ENCODE results near the gene DOCK2. TPM values are rescaled to one million over a fixed set of nuclear protein-coding genes. Genes with fewer than 3 reads are reported as not detected.

The DOCK2 gene
- total and polyA plus RNA-seq, 9 of the 15 experiments (the other 6 are each of a cell fraction or from before 2014, with no cell fraction given): 4.5 to 42.6 (median 20.5) TPM

DNA sequence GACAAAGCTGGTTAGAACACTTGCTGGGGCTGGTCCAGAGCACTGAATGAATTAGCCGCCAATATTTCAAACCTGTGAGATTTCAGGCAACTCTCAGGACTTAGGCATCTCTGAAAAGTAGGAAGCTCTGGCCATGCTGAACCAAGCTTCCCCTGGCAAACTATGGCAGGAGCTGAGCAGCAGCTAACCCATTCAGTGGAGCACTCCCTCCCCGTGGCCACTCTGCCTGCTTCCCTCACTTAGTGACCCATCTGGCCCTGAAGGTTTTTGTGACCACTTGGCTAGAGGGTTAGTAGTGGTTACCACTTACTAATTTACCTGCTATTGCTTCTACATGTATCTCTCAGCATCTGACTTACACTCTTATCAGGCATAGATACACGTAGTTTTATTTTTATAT, 494.2 kb downstream of the DOCK2 start:
- Histone ChIP-seq H4K20me1 (replicated peaks; ENCODE audit: control insufficient read depth, insufficient read depth, low read length) (no peaks in the 10 kb centered on the region), H2AFZ (ENCODE audit: low read depth, low read length) (no peak overlapping the region), H3K79me2 (ENCODE audit: control insufficient read depth, insufficient read depth, low read length) (no peaks in the 10 kb centered on the region), H3K4me3 (no peak overlapping the region), H3K4me1 (replicated peaks in 1 of 2; ENCODE audit: control insufficient read depth in 2 of 2, insufficient read depth in 2 of 2, low read length in 2 of 2) (no peaks in the 10 kb centered on the region), H3K9me3 (replicated peaks; ENCODE audit: control insufficient read depth, insufficient read depth, low read depth, low read length) (no peaks in the 10 kb centered on the region), H3K4me2 (ENCODE audit: insufficient read depth, low read length) (no peak overlapping the region), H3K27ac (ENCODE audit: extremely low read depth, low read depth, low read length) (no peak overlapping the region), H3K9ac (ENCODE audit: insufficient read depth in 1 of 2, low read depth in 2 of 2, low read length in 2 of 2) (no peak overlapping the region), H3K36me3 (ENCODE audit: control insufficient read depth, insufficient read depth, low read length) (no peaks in the 10 kb centered on the region), H3K9me1 (ENCODE audit: control insufficient read depth, insufficient read depth, low read length) (no peaks in the 10 kb centered on the region), H3K27me3 (ENCODE audit: control insufficient read depth in 2 of 2, insufficient read depth in 2 of 2, low read length in 2 of 2) (no peaks in the 10 kb centered on the region)
- in situ Hi-C loops (cut with MboI): no loop called here
- POLR2A ChIA-PET: no interaction called here
- ATAC-seq (no peak), DNase-seq (ENCODE audit: extremely low read depth in 1 of 4, low spot score in 3 of 4) (no peak), FAIRE-seq (no peak)
- BruUV-seq (replicated peaks): no TSS peak
- CTCF ChIA-PET (ENCODE audit: low intra/inter-chr PET ratio): no interaction called here
- 0% methylated on average over 3 of the region's 3 CpGs for WGBS (ENCODE audit: insufficient coverage, low coverage, missing lambda C conversion rate)
- TF ChIP-seq NR4A1 (CRISPR knock-in tag; IDR thresholded peaks at IDR 0.05) (no peak), NR4A1 (tag; IDR thresholded peaks at IDR 0.05) (no peak), LARP7 (IDR thresholded peaks at IDR 0.05) (no peak), SIX5 (IDR thresholded peaks at IDR 0.05; ENCODE audit: borderline replicate concordance in 1 of 2, insufficient read depth in 1 of 2, low read depth in 1 of 2, low read length in 2 of 2) (no peak), ZNF133 (CRISPR knock-in tag; IDR thresholded peaks at IDR 0.05) (no peak), SMAD4 (CRISPR knock-in tag; conservative IDR thresholded peaks at IDR 0.05) (no peak), DIDO1 (tag; IDR thresholded peaks at IDR 0.05; ENCODE audit: low read depth) (no peak), NELFE (IDR thresholded peaks at IDR 0.05; ENCODE audit: insufficient read depth, insufficient read length) (no peak), SUPT5H (IDR thresholded peaks at IDR 0.05) (no peak), GABPA (tag; conservative IDR thresholded peaks at IDR 0.05; ENCODE audit: low read depth) (no peak), TARDBP (IDR thresholded peaks at IDR 0.05) (no peak), FOXA1 (IDR thresholded peaks at IDR 0.05; ENCODE audit: borderline replicate concordance) (no peak), ERF (CRISPR knock-in tag; IDR thresholded peaks at IDR 0.05) (no peak), PTTG1 (tag; IDR thresholded peaks at IDR 0.05; ENCODE audit: low read depth) (no peak), LEF1 (IDR thresholded peaks at IDR 0.05) (no peak), TEAD1 (CRISPR knock-in tag; IDR thresholded peaks at IDR 0.05) (no peak)
- TF ChIP-seq, protein P1, sequence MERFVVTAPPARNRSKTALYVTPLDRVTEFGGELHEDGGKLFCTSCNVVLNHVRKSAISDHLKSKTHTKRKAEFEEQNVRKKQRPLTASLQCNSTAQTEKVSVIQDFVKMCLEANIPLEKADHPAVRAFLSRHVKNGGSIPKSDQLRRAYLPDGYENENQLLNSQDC (CRISPR knock-in tag; IDR thresholded peaks at IDR 0.05): no peak
- TF ChIP-seq, protein P2, sequence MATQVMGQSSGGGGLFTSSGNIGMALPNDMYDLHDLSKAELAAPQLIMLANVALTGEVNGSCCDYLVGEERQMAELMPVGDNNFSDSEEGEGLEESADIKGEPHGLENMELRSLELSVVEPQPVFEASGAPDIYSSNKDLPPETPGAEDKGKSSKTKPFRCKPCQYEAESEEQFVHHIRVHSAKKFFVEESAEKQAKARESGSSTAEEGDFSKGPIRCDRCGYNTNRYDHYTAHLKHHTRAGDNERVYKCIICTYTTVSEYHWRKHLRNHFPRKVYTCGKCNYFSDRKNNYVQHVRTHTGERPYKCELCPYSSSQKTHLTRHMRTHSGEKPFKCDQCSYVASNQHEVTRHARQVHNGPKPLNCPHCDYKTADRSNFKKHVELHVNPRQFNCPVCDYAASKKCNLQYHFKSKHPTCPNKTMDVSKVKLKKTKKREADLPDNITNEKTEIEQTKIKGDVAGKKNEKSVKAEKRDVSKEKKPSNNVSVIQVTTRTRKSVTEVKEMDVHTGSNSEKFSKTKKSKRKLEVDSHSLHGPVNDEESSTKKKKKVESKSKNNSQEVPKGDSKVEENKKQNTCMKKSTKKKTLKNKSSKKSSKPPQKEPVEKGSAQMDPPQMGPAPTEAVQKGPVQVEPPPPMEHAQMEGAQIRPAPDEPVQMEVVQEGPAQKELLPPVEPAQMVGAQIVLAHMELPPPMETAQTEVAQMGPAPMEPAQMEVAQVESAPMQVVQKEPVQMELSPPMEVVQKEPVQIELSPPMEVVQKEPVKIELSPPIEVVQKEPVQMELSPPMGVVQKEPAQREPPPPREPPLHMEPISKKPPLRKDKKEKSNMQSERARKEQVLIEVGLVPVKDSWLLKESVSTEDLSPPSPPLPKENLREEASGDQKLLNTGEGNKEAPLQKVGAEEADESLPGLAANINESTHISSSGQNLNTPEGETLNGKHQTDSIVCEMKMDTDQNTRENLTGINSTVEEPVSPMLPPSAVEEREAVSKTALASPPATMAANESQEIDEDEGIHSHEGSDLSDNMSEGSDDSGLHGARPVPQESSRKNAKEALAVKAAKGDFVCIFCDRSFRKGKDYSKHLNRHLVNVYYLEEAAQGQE (IDR thresholded peaks at IDR 0.05; ENCODE audit: borderline replicate concordance): no peak
- TF ChIP-seq, protein P2 (CRISPR knock-in tag; IDR thresholded peaks at IDR 0.05; ENCODE audit: low read depth): no peak
- intact Hi-C loops (cut with micrococcal nuclease): no loop called here

All from K562 (cell line).